Parietal lobe (tissue), 1 donor: Measurements from ENCODE around the gene CERS1. TPM values are rescaled to one million over a fixed set of nuclear protein-coding genes. Genes with fewer than 3 reads are reported as not detected.

Experiments used
- total RNA-seq: library from RNA; depleted of rRNA; stranded (reverse); fragments of >200 nt; gene quantifications from one replicate; pipeline ENCODE4 v1.2.3, GENCODE V29; 2014

CERS1 gene, protein sequence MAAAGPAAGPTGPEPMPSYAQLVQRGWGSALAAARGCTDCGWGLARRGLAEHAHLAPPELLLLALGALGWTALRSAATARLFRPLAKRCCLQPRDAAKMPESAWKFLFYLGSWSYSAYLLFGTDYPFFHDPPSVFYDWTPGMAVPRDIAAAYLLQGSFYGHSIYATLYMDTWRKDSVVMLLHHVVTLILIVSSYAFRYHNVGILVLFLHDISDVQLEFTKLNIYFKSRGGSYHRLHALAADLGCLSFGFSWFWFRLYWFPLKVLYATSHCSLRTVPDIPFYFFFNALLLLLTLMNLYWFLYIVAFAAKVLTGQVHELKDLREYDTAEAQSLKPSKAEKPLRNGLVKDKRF
- total RNA-seq, result 25.7 TPM

DNA sequence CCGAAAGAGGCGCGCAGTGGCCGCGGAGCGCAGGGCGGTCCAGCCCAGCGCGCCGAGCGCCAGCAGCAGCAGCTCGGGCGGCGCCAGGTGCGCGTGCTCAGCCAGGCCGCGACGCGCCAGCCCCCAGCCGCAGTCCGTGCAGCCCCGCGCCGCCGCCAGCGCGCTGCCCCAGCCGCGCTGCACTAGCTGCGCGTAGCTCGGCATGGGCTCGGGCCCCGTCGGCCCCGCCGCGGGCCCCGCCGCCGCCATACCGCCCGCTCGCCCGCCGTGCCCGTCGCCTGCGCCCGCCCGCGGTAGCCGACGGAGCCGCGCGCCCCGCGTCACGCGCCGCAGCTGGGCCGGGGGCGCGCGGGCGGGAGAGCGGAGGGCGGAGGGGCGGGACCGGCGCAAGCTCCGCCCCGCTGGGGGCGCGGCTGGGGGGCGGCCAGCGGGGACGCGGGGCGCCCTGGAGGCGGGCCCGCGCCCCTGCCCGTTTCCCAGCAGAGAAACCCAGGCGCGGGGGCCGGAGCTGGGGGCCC, at the start of gene CERS1:
Gene CERS1 (minus strand): TSS at position 335 of the 518 bp plus-strand sequence. CDS start 86 bp downstream, at position 249.

DNA sequence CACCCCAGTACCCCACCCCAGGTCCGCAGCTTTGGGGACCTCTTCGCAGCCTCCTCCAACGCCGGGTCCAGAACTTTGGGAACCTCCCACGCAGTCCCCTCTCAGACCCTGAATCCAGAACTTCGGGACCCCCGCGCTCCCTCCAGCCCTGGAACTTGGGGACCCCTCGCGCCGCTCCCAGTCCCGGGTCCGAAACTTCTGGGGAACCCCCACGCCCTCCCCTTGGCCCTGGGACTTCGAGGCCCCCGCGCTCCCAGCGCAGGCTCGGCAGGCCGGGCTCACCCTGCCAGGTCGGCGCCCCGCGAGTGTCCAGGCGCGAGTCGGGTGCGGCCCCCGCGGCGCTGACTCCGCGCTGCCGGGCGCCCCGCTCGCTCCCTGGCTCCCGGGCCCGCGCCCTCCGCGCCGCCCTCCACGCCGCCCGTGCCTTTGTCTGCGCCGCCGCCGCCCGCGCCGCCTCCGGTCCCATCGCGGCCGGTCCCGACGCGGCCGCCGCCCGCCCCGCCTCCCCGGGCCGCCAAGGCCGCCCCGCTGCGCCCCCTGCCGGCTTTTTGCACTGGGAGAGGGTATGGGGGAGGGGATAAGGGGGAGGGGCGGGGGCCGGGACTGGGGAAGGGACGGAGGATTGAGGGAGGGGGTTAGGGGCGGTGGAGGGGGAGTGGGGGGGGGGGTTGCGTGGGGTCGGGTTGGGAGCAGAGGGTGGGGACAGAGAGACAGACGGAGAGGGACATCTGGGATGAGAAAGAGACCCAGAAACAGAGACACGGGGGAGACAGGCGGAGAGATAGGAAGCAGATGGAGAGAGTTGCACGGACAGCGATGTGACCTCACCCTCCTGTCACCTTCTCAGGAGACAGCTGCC, 45.0 kb upstream of the CERS1 start, which contains the start of gene HOMER3:
Gene HOMER3 (minus strand): TSS at position 449 of the 859 bp plus-strand sequence. CDS start 2,235 bp downstream, outside the sequence.

DNA sequence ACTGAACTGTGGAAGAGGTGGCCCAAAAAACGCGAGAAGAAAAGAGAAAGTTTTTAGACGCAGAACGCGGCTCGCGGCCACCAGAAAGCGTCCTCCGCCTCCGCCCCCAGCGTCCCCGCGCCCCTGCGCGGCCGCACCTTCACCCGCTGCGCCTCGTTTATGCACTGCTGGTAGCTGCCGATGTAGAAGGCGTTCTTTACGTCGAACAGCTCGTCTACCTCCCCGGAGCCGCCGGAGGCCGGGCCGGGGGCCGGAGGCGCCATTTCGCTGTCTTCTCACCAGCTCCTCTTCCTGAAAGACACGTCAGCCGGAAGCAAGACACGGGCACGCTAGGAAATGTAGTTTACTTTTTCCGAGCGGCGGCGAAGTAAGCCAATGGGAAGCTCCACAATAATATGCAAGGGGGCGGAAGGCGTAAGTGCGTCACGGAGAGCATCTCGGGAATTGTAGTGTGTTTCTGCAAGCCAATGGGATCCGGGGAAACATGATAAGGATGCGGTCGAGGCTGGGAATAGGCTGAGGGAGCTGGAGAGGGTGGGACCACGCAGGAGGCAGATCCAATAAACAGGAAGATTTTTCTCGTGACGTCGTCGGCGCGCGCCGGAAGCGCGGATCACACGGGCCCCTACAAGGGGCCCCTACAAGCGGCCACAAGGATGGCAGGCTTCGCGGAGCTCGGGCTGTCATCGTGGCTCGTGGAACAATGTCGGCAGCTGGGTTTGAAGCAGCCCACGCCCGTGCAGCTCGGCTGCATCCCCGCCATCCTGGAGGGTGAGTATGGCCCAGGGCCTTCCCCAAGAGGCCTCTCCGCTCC, 23.3 kb upstream of the CERS1 start, which contains the start of the genes COPE and DDX49:
Gene COPE (minus strand): TSS at position 302 of the 814 bp plus-strand sequence. CDS start 39 bp downstream, at position 263.
Gene DDX49 (plus strand): TSS at position 630 of the 814 bp plus-strand sequence. CDS start 27 bp downstream, at position 657.

DNA sequence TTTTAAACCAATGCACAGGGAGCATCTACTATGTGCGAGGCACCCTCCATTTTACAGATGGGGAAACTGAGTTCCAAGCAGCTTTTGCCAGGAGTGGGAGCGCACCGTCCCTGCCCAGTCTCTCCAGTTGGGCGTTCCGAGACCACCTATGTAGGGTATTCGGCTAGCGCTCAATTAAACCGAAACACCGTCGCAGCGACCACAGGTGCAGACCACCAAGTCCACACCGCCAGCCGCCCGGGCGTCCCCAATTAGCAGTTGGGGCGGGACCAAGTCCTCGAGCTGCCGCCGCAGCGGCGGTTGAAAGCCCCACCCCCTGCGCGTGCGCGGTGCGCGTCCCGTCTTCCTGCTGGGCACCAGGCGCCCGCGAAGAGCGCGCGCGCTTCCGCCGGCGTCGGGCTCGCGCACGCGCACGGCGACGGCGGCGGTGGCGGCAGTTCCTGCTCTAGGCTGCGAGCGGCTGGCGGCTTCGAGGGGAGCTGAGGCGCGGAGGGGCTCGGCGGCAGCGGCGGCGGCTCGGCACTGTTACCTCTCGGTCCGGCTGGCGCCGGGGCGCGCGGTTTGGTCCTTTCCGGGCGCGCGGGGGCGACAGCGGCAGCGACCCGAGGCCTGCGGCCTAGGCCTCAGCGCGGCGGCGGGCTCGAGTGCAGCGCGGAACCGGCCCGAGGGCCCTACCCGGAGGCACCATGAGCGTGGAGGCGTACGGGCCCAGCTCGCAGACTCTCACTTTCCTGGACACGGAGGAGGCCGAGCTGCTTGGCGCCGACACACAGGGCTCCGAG, 64.2 kb downstream of the CERS1 start, which contains the start of gene UPF1:
Gene UPF1 (plus strand): TSS at position 436 of the 782 bp plus-strand sequence. CDS start 251 bp downstream, at position 687.

Other genes starting within 250 kb of the CERS1 start
- 17.2 TPM for gene CRTC1, start 212.5 kb downstream of the CERS1 start, total RNA-seq
- not detected for gene COMP, start 104.9 kb downstream of the CERS1 start, total RNA-seq
- 51.6 TPM for gene UPF1, start 64.2 kb downstream of the CERS1 start, total RNA-seq
- gene COPE, start 23.2 kb upstream of the CERS1 start, total RNA-seq, result 90.8 TPM
- 59.5 TPM for gene DDX49, start 23.6 kb upstream of the CERS1 start, total RNA-seq
- 24.4 TPM for gene HOMER3, start 45.1 kb upstream of the CERS1 start, total RNA-seq
- gene SUGP2, start 137.4 kb upstream of the CERS1 start, total RNA-seq, result 145 TPM
- gene ARMC6, start 137.4 kb upstream of the CERS1 start, total RNA-seq, result 56.0 TPM
- 16.3 TPM for gene SLC25A42, start 167.8 kb upstream of the CERS1 start, total RNA-seq
- 9.1 TPM for gene TMEM161A, start 242.3 kb upstream of the CERS1 start, total RNA-seq